Kidney epithelial cell (primary cell): ENCODE data around the gene PLP1. TPM values are rescaled to one million over a fixed set of nuclear protein-coding genes. Genes with fewer than 3 reads are reported as not detected.

Experiments used
- DNase-seq: peaks from one replicate; pipeline ENCODE4 v3.0.0-alpha.2; 2010; ENCODE audit warnings: low read depth
- H3K27me3 ChIP-seq: 2 replicates; pipeline ENCODE4 v1.6.0; 2011; ENCODE audit warnings: low read length; ENCODE audit not compliant: control insufficient read depth, insufficient read depth
- H3K36me3 ChIP-seq: 2 replicates; pipeline ENCODE4 v1.5.1; 2011; ENCODE audit warnings: low read length; ENCODE audit not compliant: control insufficient read depth, insufficient read depth
- H3K4me3 ChIP-seq: 2 replicates; pipeline ENCODE4 v1.5.1; 2011; ENCODE audit warnings: low read depth, mild to moderate bottlenecking, control low read depth, low read length
- total RNA-seq: library from RNA; depleted of rRNA; stranded (reverse); fragments of >200 nt; gene quantifications from 2 replicates; pipeline ENCODE4 v1.2.3, GENCODE V29; 2015
- TF ChIP-seq, protein P1 (sequence below): IDR thresholded peaks from 2 replicates; pipeline ENCODE4 v1.5.1; 2011; ENCODE audit warnings: mild to moderate bottlenecking, moderate library complexity, low read length, control low read depth, inconsistent platforms; ENCODE audit not compliant: insufficient read depth, poor library complexity, severe bottlenecking

PLP1 gene
- total RNA-seq, 1 donor from 2014 or later = not detected

GRCh38 chrX:103783196-103783595 lies 6.6 kb downstream of the PLP1 start:
- TF ChIP-seq, protein P1, sequence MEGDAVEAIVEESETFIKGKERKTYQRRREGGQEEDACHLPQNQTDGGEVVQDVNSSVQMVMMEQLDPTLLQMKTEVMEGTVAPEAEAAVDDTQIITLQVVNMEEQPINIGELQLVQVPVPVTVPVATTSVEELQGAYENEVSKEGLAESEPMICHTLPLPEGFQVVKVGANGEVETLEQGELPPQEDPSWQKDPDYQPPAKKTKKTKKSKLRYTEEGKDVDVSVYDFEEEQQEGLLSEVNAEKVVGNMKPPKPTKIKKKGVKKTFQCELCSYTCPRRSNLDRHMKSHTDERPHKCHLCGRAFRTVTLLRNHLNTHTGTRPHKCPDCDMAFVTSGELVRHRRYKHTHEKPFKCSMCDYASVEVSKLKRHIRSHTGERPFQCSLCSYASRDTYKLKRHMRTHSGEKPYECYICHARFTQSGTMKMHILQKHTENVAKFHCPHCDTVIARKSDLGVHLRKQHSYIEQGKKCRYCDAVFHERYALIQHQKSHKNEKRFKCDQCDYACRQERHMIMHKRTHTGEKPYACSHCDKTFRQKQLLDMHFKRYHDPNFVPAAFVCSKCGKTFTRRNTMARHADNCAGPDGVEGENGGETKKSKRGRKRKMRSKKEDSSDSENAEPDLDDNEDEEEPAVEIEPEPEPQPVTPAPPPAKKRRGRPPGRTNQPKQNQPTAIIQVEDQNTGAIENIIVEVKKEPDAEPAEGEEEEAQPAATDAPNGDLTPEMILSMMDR = no peak
- no peak overlapping the region for H3K4me3 ChIP-seq
- no peak for DNase-seq
- H3K27me3 ChIP-seq = peaks cover 7% of the 10 kb centered on the region
- H3K36me3 ChIP-seq = no peaks in the 10 kb centered on the region

DNA sequence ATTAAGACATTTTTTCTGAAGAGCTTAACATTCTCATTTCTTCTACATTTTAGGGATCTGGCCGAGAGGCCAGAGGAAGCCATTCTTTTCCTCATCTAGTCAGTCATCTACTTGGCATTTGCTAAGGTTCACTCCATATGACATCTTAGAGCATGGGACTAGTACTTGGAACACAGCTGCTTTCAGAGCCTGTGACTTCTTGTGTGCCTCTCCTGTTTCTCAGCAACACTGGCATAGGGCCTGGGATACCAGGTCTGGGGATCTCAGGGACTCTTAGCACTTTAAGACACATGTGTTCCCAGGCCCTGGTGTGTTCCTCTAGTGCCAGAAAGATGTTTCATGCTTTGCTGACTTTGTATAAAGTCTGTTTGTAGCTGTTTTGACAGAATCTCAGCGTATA lies 7.3 kb downstream of the PLP1 start:
- no peaks in the 10 kb centered on the region for H3K36me3 ChIP-seq
- H3K27me3 ChIP-seq = peaks cover 7% of the 10 kb centered on the region
- no peak for DNase-seq
- H3K4me3 ChIP-seq = no peak overlapping the region
- TF ChIP-seq, protein P1 = no peak

GRCh38 chrX:103789004-103789403 lies 12.4 kb downstream of the PLP1 start:
- H3K36me3 ChIP-seq = no peaks in the 10 kb centered on the region
- TF ChIP-seq, protein P1 = no peak

DNA sequence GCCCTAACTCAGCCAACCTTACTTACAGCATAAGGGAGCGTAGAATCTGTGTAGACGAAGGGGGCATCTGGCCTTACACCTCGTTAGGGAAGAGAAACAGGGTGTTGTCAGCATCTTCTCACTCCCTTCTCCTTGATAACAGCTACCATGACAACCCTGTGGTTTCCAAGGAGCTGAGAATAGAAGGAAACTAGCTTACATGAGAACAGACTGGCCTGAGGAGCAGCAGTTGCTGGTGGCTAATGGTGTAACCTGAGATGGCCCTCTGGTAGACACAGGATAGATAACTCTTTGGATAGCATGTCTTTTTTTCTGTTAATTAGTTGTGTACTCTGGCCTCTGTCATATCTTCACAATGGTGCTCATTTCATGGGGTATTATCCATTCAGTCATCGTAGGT lies 14.6 kb downstream of the PLP1 start:
- H3K4me3 ChIP-seq = no peak overlapping the region
- no peak for DNase-seq
- H3K27me3 ChIP-seq = peaks cover 4% of the 10 kb centered on the region
- TF ChIP-seq, protein P1 = no peak
- H3K36me3 ChIP-seq = no peaks in the 10 kb centered on the region

More at GRCh38 chrX:103789004-103789403, 12.4 kb downstream of the PLP1 start:
- peaks cover 2% of the 10 kb centered on the region for H3K27me3 ChIP-seq
- no peak overlapping the region for H3K4me3 ChIP-seq
- no peak for DNase-seq

- DNase-seq = no peak
- Histone ChIP-seq H3K4me3 (no peak overlapping the region), H3K36me3 (no peaks in the 10 kb centered on the region), H3K27me3 (peaks cover 4% of the 10 kb centered on the region)
- TF ChIP-seq, protein P1 = no peak
Measured at GRCh38 chrX:103791826-103792485, 15.3 kb downstream of the PLP1 start.
